HG03342 (cell line): Measurements from ENCODE around the gene ELOVL1.
"Not testable (repeated sequence)": the region's sequence is repeated elsewhere in the genome, so short reads cannot be mapped to it uniquely, and the experiment has no call there.

Experiments
- ATAC-seq: cut with Tn5 transposase; IDR thresholded peaks from one replicate; pipeline ENCODE4 v1.9.1; 2021; ENCODE audit warnings: mild to moderate bottlenecking, moderate library complexity; ENCODE audit not compliant: unreplicated experiment

The ELOVL1 gene

DNA sequence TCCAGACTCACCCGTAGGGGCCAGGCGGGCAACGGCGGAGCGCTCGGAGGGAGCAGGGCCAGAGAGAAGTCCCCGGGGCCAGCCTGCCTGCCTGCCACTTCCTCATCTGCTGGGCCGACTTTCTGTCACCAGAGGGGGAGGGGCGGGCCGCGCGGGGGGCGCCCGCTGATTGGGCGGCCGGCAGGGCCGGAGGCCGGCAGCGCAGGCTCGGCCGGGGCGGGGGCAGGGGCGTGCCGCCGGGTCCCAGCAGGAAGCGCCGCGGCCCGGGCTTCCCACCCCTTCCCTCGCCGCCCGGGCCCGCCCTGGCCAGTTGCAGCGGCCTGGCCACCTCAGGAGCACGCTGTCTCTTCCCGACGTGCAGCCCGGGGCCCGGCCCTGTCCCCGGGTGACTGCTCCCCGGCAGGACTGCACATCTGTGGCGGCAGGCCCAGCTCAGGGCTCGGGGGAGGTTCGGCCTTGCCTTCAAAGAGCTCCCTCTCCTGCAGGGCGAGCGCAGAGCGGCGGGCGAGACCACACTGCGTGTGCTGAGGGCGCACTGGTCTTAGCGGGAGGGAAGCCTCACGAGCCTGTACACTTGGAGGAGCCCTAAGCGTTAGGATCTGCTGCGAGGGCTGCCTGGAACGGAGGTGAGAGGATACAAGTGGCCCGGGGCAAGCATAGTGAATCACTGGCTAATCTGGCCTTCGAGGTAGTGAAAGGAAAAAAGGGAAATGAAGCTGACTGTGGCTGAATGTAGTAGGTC lies at the start of gene ELOVL1:
ELOVL1 (minus strand) TSS at position 108 of the 742 bp plus-strand sequence. CDS start 2,402 bp downstream, outside the sequence.
- ATAC-seq = peak; percentile 74

DNA sequence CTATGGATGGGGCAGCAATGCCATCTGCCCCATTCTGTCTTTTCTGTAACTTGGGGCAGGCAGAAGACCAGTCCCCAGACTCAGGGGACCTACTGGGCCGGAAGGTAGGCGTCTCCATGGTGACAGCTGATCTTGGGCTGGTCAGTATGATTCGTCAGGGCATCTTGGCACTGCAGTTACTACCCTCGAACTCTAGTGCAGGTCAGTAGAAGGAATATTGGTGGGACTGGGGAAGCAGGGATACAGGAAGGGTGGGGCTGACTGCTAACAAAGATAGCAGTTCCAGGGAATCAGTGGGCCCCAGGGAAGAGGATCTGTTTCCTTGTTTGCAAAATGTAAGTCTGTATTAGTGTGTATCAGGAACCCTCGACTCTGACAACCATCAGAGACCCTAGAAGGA lies 48.1 kb upstream of the ELOVL1 start:
- no peak for ATAC-seq

DNA sequence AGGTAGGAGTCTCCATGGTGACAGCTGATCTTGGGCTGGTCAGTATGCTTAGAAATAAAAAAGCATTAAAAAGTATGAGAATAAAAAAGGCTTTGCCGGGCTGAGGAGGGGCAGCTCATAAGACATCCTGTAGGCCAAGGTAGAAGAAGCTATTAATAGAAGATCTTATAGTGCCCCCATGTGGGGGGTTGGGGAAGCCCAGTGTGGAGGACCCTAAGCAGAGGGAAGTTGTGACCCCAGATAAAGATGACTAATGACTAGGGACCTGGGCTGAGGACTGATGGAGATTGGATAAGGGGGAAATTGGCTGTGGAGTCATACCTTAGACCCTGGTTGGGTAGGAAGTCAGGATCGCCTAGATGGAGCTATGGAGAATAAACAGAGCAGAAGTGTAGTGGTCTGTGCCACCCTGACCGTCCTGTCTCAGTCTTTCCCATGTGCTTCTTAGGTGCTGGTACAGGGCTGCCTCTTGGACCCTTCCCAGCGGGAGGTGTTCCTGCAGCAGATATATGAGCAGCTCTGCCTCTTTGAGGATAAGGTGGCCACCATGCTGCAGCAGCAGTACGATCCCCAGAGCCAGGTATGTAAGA lies 46.9 kb upstream of the ELOVL1 start:
- ATAC-seq = no peak

DNA sequence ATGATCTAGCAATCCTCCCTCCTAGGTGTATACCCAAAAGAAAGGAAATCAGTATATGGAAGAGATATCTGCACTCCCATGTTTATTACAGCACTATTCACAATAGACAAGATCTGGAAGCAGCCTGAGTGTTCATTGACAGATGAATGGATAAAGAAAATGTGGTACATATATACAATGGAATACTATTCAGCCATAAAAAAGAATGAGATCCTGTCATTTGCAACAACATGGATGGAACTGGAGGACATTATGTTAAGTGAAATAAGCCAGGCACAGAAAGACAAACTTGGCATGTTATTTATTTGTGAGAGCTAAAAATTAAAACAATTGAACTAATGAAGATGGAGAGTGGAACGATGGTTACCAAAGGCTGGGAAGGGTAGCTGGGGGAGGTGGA lies 45.6 kb upstream of the ELOVL1 start:
- not testable (repeated sequence) for ATAC-seq

DNA sequence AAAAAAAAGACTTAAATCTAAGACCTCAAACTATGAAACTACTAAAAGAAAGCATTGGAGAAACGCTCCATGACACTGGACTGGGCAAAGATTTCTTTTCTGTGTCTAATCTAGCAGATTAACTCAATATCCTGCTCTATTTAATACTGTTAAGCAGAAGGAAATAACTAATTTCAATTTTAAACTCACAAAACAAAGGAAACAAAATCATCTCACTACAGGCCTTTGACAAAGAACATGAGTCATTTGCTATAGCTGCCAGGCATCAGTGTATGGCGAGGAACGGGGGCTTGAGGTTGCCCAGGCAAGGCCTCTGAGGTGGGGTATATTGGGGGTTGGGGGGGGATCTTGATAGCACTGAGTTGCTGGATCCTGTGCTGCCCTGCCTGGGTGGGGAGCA lies 42.8 kb upstream of the ELOVL1 start:
- ATAC-seq = no peak

DNA sequence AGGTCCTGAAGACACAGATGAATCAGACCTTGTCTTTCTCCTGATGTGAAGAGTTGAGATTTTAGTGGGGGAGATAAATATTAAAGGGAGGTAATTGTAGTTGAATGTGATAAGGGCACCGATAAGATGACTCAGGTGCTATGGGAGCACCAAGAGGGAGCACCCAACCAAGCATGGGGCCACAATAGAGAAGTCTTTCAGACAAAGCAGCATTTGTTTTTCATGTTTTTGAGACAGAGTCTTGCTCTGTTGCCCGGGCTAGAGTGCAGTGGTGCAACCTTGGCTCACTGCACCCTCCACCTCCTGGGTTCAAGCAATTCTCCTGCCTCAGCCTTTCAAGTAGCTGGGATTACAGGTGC lies 38.0 kb upstream of the ELOVL1 start:
- ATAC-seq = no peak

DNA sequence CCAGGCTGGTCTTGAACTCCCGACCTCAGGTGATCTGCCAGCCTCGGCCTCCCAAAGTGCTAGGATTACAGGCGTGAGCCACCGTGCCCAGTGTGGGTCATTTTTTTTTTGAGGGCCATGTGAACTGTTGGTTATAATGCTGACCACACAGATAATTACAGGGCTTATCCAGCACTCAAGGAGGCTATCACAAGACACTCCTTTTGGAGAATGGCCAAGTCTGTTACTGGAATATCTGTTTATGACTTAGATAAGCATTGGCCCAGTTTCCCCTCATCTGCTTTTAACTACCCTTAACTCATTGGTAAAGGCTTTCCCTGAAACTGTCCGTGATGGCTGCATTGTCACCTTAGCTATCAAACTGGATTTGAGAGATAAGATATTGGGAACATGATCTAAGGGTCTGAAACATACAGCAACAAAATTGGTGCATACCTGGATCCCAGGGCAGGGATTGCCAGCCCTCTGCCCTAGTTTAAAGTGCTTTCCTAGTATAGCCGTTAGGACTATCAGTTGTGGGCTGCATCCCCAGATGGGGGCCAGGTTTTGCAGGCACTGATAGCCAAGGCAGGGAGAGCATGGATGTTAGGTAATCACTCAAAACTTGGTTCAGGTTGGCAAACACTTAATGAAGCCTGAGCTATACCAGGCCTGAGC lies 37.5 kb upstream of the ELOVL1 start:
- ATAC-seq = no peak

DNA sequence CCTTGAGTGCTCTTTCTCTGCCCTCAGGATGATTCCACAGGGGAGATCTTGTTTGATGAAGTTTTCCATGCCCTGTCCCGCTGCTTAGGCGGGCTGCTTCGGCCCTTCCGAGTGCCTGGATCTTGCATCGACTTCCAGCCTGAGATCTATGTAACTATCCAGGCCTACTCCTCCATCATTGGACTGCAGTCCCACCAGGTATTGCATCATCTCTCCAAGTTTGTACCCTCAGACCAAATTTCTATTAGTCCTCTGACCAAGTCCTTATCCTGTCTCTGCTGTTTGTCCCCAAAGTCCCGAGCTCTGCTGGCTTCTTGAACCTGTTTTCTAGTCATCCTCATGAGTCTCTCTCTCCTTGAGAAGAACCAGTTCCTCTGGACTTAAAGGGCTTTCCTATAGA lies 36.5 kb upstream of the ELOVL1 start:
- no peak for ATAC-seq

DNA sequence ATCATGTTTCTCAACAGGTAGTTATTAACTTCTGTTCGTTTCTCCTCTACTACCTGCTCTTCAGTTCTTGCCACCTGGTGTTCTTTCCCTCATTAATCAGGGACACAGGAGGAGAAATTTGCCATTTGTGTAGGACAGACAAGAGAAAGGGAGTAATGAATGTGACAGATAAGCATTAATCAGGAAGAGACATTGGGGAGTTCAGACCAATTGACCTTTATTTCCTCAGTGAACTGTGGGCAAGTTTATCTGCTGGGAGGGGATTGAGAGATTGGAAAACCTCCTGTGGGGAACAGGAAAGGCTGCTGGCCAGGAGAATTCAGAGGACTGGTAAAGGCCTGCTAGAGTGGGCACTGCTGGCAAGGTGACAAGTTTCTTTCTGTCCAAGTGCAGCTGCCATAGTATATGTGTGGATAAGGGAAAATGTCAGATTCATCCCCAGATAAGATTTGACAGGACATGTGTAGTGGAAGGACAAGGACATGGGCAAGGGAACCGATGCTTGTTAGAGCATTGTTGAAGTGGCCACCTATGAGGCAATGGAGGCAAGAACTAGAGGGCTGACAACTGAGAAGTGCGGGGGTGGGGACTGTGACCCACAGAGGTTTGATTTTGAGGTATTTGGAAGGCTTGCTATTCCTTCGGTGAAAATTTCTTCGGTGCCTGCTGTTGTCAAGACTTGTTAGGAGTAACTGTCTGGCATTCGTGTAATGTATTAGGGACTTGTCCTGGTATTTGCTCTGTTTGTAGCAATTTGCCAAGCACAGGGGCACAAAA lies 34.5 kb upstream of the ELOVL1 start:
- ATAC-seq = no peak

DNA sequence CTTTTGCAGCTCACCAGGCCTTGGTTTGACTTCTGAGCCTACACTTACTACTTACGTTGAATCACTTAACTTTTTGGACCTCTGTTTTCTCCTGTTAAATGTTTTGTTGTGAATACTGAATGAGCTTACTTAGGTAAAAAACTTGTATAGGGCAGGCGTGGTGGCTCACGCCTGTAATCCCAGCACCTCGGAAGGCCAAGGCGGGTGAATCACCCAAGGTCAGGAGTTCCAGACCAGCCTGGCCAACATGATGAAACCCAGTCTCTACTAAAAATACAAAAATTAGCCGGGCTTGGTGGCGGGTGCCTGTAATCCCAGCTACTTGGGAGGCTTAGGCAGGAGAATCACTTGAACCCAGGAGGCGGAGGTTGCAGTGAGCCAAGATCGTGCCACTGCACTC lies 32.6 kb upstream of the ELOVL1 start:
- not testable (repeated sequence) for ATAC-seq

DNA sequence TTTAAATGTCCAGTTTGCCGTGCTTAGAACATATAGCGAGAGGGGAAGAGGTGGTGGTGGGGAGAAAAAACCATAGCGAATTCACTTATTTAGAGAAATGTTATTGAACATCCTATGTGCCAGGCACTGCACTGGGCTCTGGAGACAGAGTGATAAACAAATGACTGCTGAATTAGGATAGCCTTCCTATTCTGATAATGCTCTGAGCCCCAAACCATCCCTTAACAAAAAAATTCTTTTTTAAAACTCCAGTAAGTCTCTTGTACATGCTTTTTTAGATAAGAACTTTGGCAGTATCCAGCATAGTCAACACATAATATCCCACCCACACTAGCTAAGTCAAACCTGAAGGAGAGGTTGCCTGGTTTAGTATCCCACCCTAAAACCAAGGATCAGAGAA lies 30.4 kb upstream of the ELOVL1 start:
- ATAC-seq = no peak

DNA sequence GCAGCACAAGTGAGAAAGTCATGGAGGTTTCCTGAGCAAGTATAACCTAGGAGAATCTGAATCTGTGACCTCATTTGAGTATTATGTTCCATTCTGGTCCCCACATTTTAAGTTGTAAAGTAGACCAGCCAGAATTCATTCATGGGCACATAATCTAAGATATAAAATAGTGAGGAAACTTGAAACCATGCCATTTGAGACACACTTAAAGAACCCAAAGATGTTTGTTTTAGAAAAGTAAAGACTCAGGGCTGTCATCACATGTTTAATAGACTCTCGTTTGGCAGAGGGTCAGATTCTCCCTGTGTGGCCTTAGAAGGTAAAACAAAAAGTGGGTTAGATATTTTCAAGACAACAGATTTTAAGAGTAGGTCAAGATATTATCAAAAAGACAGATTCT lies 28.2 kb upstream of the ELOVL1 start:
- no peak for ATAC-seq

DNA sequence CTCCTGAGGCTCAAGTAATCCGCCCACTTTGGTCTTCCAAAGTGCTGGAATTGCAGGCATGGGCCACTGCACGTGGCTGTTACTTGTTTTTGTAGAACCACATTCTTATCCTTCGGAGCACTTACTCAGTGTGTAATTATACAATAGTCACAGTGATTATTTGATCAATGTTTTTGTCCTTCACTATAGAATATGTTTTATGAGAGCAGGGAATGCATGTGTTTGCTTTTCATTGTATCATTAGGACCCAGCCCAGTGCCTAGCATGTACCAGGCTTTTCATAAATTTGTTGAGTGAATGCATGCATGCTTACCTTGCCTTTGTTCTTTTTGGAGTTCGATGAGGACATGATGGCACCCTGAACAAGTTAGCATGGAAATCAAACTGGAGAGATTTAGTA lies 27.7 kb upstream of the ELOVL1 start:
- no peak for ATAC-seq

DNA sequence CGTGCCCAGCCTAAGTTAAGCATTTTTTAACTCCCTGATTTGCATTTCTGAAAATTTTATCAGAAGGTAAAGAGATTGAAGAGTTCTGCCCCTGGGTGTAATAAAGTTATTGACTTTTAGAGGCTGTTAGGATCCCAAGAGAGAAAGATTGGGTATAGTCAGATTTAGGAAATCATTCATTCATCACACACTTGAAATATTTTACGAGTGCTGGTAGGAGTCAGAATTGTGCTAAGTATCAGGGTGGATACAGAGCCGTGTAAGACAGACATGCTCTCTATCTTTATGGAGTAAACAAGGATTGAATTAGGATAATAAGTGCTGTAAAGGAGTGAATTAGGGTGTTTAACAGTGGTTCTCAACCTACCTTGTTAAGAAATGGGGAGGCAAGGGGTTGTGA lies 24.9 kb upstream of the ELOVL1 start:
- ATAC-seq = no peak

DNA sequence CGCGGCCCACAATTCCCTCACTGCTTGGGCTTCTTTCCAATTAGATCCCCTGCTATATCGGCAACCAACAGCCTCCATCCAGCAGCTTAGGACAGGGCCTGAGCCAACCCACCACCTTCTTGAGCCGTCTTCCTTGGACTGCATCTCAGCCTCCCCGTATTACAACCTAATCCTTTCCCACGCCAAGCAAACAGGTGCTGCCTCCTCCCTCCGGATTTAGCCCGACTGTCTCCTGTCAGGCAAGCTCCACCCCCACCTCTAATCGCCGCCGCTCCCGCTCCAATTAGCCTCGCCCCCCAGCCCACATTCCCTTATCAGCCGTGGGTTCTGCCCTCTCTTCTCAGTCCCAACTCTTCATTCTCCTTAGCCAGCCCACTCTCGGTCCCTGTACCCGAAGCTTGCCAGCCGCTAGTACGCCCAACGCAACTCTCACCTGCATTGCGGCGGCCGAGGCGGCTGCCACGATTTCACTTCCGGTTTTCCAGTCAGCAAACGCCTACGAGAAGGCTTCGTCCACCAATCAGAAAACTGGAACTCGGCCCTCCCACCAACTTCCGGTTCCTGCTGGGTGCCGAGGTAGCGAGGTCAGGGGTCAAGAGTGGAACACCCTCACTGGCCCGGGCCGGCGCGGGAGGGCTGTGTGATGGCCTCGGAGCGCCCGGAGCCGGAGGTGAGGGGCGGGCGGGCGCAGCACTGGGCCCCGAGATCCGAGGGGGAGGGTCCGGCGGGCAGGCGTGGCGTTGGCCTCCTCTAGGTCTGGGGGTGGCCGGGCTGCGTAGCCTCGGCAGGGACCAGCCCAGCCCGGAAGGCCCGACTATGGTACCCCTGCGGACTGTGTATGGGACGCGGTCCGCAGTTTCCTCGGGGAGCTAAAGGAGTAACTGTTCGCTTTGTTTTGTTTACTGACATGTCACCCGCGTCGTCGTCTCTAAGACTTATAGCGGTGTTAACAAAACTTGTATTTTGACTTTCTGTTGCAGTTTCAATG lies 21.8 kb upstream of the ELOVL1 start, which contains the start of the genes MED8 and SZT2:
MED8 (minus strand) TSS at position 475 of the 988 bp plus-strand sequence; CDS start at position 439, 36 bp downstream.
SZT2 (plus strand) TSS at position 574 of the 988 bp plus-strand sequence; CDS start at position 644, 70 bp downstream.
- ATAC-seq = peak; percentile 90

DNA sequence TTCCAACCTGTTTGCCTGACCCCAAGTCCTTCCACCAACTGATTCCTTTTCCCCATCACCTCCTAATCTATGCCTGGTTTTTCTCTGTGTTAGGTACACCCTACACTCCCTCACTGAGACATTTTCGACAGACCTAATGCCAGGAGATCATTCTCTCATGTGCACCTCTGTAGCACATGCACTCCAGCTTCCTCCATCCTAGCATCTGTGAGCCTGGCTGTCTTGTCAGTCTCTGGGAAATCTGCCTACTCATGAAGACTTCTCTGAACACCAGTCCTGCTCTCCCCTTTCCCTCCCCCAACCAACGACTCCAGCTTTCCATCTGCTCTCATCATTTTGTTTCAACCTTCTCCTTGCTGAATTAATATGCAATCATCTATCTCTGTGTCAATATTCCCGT lies 20.8 kb upstream of the ELOVL1 start:
- ATAC-seq = no peak

DNA sequence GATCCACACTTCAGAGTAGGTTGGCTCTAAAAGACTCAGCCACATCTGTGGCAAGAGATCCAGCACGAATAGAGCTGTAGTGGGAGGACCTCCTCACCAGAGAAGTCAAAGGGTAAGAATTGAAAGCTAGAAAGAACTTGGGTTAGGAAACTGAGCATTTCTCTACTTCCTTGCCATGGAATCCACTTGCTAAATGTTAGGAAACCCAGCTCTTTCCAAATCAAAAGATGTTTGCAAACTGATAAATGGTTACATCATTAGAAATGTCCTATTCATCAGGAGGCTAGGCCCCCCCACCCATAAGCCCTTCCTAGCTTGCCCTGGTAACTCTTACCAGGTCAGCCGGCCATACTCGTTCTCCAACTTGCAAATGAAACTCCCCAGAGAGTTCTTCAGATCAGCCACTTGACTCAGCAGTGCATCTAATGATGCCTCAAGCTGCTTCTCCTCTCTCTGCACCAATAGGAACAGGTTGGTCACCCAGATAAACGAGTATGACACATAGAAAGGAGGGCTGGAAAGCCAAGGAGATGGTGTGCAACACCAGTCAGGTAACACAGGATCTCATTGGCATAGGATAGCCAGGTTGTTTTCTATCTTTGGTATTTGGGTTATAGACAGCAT lies 20.3 kb upstream of the ELOVL1 start:
- ATAC-seq = no peak

DNA sequence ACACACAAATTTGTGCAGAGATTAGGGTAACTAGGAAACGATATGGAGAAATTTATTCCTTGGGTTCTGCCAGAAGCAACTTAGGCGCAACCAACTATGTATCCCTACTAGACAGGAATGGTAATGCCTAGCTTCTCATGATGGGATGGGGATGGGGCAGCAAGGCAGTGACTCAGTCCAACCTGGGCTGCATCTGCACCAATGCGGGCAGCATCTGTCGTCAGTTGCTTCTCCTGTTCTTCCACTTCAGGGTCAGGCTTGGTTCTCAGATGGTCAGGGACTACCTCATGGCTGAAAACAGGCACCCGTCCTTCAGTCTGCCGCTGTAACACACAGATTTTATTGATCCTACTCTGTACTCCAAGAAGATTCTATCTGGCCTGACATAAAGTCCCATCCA lies 18.9 kb upstream of the ELOVL1 start:
- ATAC-seq = no peak

DNA sequence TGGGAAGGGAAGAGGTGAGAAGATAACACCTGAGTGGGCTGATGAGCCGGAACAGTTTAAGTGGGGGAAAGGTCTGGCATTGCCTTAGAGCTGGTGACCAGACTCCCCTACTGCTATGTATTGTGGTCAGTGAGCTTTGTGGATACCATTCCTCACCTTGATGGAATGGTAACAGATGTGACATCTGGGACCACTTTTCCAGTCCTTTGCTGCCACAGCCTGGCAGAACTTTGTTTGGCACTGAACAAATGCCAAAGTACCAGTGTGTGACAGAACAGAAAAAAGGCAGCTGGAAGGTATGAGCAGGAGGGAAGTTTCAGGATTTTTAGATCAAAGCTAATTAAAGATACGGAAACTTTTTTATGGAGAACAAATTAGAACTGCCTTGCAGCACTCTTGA lies 15.6 kb upstream of the ELOVL1 start:
- ATAC-seq = no peak
